Tibial artery (tissue), 4 donors: ENCODE results near the gene CER1.

ENCODE experiments used
- DNase-seq, 2 donors: peaks; one replicate each; pipeline ENCODE4 v3.0.0-alpha.2; 2019
- H3K27ac ChIP-seq, 2 donors: fragments of 200-600 bp; sonication (generic) in 1 of 2; 1 replicate in 1 of 2; 2 replicates in 1 of 2; pipeline ENCODE4 v1.5.1; 2018 to 2019; ENCODE audit warnings: mild to moderate bottlenecking in 1 of 2
- H3K27me3 ChIP-seq, 2 donors: fragments of 200-600 bp; sonication (generic) in 1 of 2; one replicate each; pipeline versions ENCODE4 v1.5.1 to v1.6.0; 2016 to 2019
- H3K36me3 ChIP-seq, 3 donors: fragments of 200-600 bp; sonication (generic) in 2 of 3; one replicate each; pipeline ENCODE4 v1.5.1; 2016 to 2019; ENCODE audit warnings: mild to moderate bottlenecking in 2 of 3
- H3K4me1 ChIP-seq, 4 donors: fragments of 200-600 bp; sonication (generic) in 2 of 4; 1 replicate in 3 of 4; 2 replicates in 1 of 4; pipeline ENCODE4 v1.5.1; 2016 to 2019
- H3K4me3 ChIP-seq, 2 donors: fragments of 200-600 bp; sonication (generic) in 1 of 2; 1 replicate in 1 of 2; 2 replicates in 1 of 2; pipeline ENCODE4 v1.5.1; 2018 to 2019; ENCODE audit warnings: mild to moderate bottlenecking in 2 of 2
- H3K9me3 ChIP-seq, 3 donors: fragments of 200-600 bp; sonication (generic) in 1 of 3; one replicate each; pipeline ENCODE4 v1.5.1; 2016 to 2019
- CTCF ChIP-seq, 2 experiments: fragments of 200-600 bp in 1 of 2; fragments of 450-650 bp in 1 of 2; IDR thresholded peaks; one replicate each; pipeline ENCODE4 v1.5.1; 2017 to 2019; ENCODE audit warnings: antibody characterized with exemption in 2 of 2, mild to moderate bottlenecking in 1 of 2, moderate library complexity in 1 of 2
- intact Hi-C: fragments of 100-400 bp; cut with DNase I; formaldehyde crosslinking; loops from one replicate; pipeline ENCODE4 v1.15.0; 2023; ENCODE audit warnings: low total_unique reads

Gene CER1

GRCh38 chr9:14674630-14675029 is 47.9 kb downstream of the CER1 start:
- H3K4me3 ChIP-seq: no peak overlapping the region
- peaks cover 4 to 12% (median 7%) of the 10 kb centered on the region in 3 donors for H3K36me3 ChIP-seq
- no peaks in the 10 kb centered on the region for H3K27me3 ChIP-seq
- intact Hi-C loops: no loop called here
- no peaks in the 10 kb centered on the region for H3K9me3 ChIP-seq
- H3K4me1 ChIP-seq: no peaks in the 10 kb centered on the region
- TF ChIP-seq CTCF (IDR thresholded peaks at IDR 0.05): no peak
- DNase-seq: no peak
- no peak overlapping the region for H3K27ac ChIP-seq

- intact Hi-C loops: no loop called here
- no peak for DNase-seq
These were observed 51.2 kb downstream of the CER1 start for GRCh38 chr9:14671377-14671776.

GRCh38 chr9:14670718-14671117 is 51.8 kb downstream of the CER1 start:
- Histone ChIP-seq H3K27ac (no peak overlapping the region), H3K4me3 (no peak overlapping the region), H3K36me3 (peaks cover 0 to 12% (median 4%) of the 10 kb centered on the region in 3 donors), H3K9me3 (no peaks in the 10 kb centered on the region), H3K4me1 (no peaks in the 10 kb centered on the region), H3K27me3 (no peaks in the 10 kb centered on the region)
- TF ChIP-seq CTCF (IDR thresholded peaks at IDR 0.05): no peak
- no peak for DNase-seq
- intact Hi-C loops: no loop called here

More at GRCh38 chr9:14671377-14671776, 51.2 kb downstream of the CER1 start:
- no peaks in the 10 kb centered on the region for H3K4me1 ChIP-seq
- no peak for TF ChIP-seq CTCF (IDR thresholded peaks at IDR 0.05)
- H3K27me3 ChIP-seq: no peaks in the 10 kb centered on the region
- H3K27ac ChIP-seq: no peak overlapping the region
- H3K4me3 ChIP-seq: no peak overlapping the region
- H3K36me3 ChIP-seq: peaks cover 0 to 12% (median 4%) of the 10 kb centered on the region in 3 donors
- no peaks in the 10 kb centered on the region for H3K9me3 ChIP-seq
